Placental epithelial cell (primary cell): ENCODE data around the gene ZBTB32. TPM values are rescaled to one million over a fixed set of nuclear protein-coding genes. Genes with fewer than 3 reads are reported as not detected.

Experiments
- total RNA-seq: library from RNA; depleted of rRNA; stranded (reverse); fragments of >200 nt; gene quantifications from 2 replicates; pipeline ENCODE4 v1.2.3, GENCODE V29; 2012

Gene ZBTB32
- total RNA-seq, result not detected in 2 replicates

GRCh38 chr19:35704218-35704617 lies at the start of gene ZBTB32:
TSS of gene ZBTB32 (plus strand) at chr19:35704558. CDS start at chr19:35714627, 10,069 bp downstream.

GRCh38 chr19:35666251-35666913 lies 38.0 kb upstream of the ZBTB32 start, which contains the start of gene UPK1A:
TSS of gene UPK1A (plus strand) at chr19:35666517. CDS start at chr19:35666813, 296 bp downstream.

GRCh38 chr19:35717665-35718344 lies 13.4 kb downstream of the ZBTB32 start, which contains the start of gene KMT2B:
TSS of gene KMT2B (plus strand) at chr19:35718003. CDS start at chr19:35718019, 16 bp downstream.

GRCh38 chr19:35742121-35742724 lies 37.9 kb downstream of the ZBTB32 start, which contains the start of gene IGFLR1:
TSS of gene IGFLR1 (minus strand) at chr19:35742452. CDS start at chr19:35741180, 1,272 bp downstream.

GRCh38 chr19:35745328-35746086 lies 41.1 kb downstream of the ZBTB32 start, which contains the start of the genes PSENEN and U2AF1L4:
TSS of gene PSENEN (plus strand) at chr19:35745651. CDS start at chr19:35745931, 280 bp downstream.
TSS of gene U2AF1L4 (minus strand) at chr19:35745418. CDS start at chr19:35745391, 27 bp downstream.

GRCh38 chr19:35748106-35749020 lies 44.0 kb downstream of the ZBTB32 start, which contains the start of gene LIN37:
TSS of gene LIN37 (plus strand) at chr19:35748576. CDS start at chr19:35748725, 149 bp downstream.

GRCh38 chr19:35756377-35757230 lies 52.2 kb downstream of the ZBTB32 start, which contains the start of gene HSPB6:
TSS of gene HSPB6 (minus strand) at chr19:35757029. CDS start at chr19:35757008, 21 bp downstream.

GRCh38 chr19:35757749-35758608 lies 53.6 kb downstream of the ZBTB32 start, which contains the start of gene PROSER3:
TSS of gene PROSER3 (plus strand) at chr19:35758176. CDS start at chr19:35758216, 40 bp downstream.

Other genes starting within 250 kb of the ZBTB32 start
- gene KRTDAP, start 214.1 kb upstream of the ZBTB32 start, total RNA-seq, result not detected in 2 replicates
- gene DMKN, start 190.9 kb upstream of the ZBTB32 start, total RNA-seq, result 19.2 and 24.3 TPM in 2 replicates
- not detected in 2 replicates for gene SBSN, start 176.2 kb upstream of the ZBTB32 start, total RNA-seq
- gene GAPDHS, start 171.1 kb upstream of the ZBTB32 start, total RNA-seq, result not detected in 2 replicates
- 83.2 and 109 TPM in 2 replicates for gene TMEM147, start 158.9 kb upstream of the ZBTB32 start, total RNA-seq
- not detected in 2 replicates for gene ATP4A, start 140.9 kb upstream of the ZBTB32 start, total RNA-seq
- gene PMIS2, start 118.4 kb upstream of the ZBTB32 start, total RNA-seq, result not detected in 2 replicates
- gene HAUS5, start 91.8 kb upstream of the ZBTB32 start, total RNA-seq, result 8.4 and 9.0 TPM in 2 replicates
- 49.5 and 79.6 TPM in 2 replicates for gene RBM42, start 75.5 kb upstream of the ZBTB32 start, total RNA-seq
- 0.79 TPM in 1 of 2 replicates, not detected in the other for gene ETV2, start 62.8 kb upstream of the ZBTB32 start, total RNA-seq
- 268 and 559 TPM in 2 replicates for gene COX6B1, start 56.2 kb upstream of the ZBTB32 start, total RNA-seq
- 0.39 TPM in 1 of 2 replicates, not detected in the other for gene UPK1A, start 38.0 kb upstream of the ZBTB32 start, total RNA-seq
- gene KMT2B, start 13.4 kb downstream of the ZBTB32 start, total RNA-seq, result 9.7 and 14.5 TPM in 2 replicates
- 2.0 and 3.5 TPM in 2 replicates for gene IGFLR1, start 37.9 kb downstream of the ZBTB32 start, total RNA-seq
- 12.7 and 18.8 TPM in 2 replicates for gene U2AF1L4, start 40.9 kb downstream of the ZBTB32 start, total RNA-seq
- gene PSENEN, start 41.1 kb downstream of the ZBTB32 start, total RNA-seq, result 13.7 TPM in 2 replicates
- gene LIN37, start 44.0 kb downstream of the ZBTB32 start, total RNA-seq, result 41.9 and 45.1 TPM in 2 replicates
- gene HSPB6, start 52.5 kb downstream of the ZBTB32 start, total RNA-seq, result 4.3 and 22.8 TPM in 2 replicates
- gene PROSER3, start 53.6 kb downstream of the ZBTB32 start, total RNA-seq, result 20.0 and 28.6 TPM in 2 replicates
- gene ARHGAP33, start 71.0 kb downstream of the ZBTB32 start, total RNA-seq, result 8.7 and 14.5 TPM in 2 replicates
- not detected in 2 replicates for gene PRODH2, start 108.3 kb downstream of the ZBTB32 start, total RNA-seq
- gene NPHS1, start 147.9 kb downstream of the ZBTB32 start, total RNA-seq, result not detected in 2 replicates
- gene KIRREL2, start 152.4 kb downstream of the ZBTB32 start, total RNA-seq, result 0.39 TPM in 1 of 2 replicates, not detected in the other
- 5.5 and 9.1 TPM in 2 replicates for gene APLP1, start 164.0 kb downstream of the ZBTB32 start, total RNA-seq
- 5.6 and 16.5 TPM in 2 replicates for gene NFKBID, start 196.0 kb downstream of the ZBTB32 start, total RNA-seq
- 3.1 and 3.5 TPM in 2 replicates for gene HCST, start 198.0 kb downstream of the ZBTB32 start, total RNA-seq
- not detected in 2 replicates for gene TYROBP, start 203.7 kb downstream of the ZBTB32 start, total RNA-seq
- 8.6 and 11.6 TPM in 2 replicates for gene LRFN3, start 231.8 kb downstream of the ZBTB32 start, total RNA-seq